ENCODE data around the gene CDK9.
"Not testable (repeated sequence)": the region's sequence is repeated elsewhere in the genome, so short reads cannot be mapped to it uniquely, and the experiment has no call there.

Gene CDK9

GRCh38 chr9:127780909-127781308, 4.9 kb upstream of the CDK9 start:
- not testable (repeated sequence) for DNase-seq

DNA sequence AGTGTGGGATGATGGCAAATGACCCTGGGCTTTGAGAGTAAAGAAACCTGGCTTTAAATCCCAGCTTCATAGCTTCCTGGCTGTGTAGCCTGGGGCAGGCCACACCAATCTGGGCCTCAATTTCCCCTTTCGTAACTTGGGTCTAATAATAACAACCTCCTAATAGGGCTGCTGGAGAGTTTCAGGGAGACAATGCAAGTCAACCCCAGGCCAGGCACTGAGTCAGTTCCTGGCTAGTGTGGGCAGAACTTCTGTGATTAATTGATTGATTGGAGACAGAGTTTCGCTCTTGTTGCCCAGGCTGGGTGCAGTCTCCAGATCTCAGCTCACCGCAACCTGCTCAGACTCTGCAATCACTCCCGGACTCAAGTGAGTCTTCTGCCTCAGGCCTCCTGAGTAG, 4.0 kb upstream of the CDK9 start:
- DNase-seq, result no peak

DNA sequence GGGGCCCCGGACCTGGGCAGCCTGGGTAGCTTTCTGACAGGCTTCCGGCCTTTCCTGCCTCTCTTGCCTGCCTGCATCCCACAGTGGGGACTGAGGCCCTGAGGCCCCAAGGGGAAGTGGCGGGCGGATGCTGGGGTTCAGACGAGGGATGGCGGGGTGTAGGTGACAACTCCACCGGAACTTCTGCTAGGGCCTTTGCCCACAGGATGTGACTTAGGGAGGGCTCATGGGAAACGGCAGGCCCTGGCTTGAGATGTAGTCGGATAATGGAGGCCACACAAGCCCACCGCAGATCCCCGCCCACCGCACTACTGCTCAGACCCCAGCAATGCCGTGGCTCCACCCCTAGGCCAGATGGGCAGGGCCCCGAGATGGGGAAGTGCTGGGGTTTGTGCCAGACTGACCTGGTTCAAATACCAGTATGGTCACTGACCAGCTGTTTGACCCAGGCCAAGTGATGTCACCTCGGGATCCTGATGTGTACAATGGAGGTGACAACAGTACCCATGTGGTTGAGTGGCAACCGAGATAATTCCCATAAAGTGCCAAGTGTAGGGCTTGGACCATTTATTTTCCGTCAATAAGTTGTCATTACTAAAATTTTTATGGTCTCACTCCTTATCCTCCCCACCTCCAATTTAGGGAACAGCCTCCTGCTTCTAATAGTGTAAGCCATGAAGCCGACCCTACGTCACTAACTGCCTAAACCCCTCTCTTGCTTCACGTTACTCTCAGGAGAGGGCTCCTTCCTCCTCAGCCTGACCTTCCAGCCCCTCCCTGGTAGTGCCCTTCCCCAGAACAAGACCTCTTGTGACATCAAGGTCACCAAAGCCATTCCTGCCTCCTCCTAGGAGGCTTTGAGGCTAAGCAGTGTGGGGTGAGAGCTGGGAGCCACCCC, 2.5 kb upstream of the CDK9 start:
- DNase-seq, result no peak

DNA sequence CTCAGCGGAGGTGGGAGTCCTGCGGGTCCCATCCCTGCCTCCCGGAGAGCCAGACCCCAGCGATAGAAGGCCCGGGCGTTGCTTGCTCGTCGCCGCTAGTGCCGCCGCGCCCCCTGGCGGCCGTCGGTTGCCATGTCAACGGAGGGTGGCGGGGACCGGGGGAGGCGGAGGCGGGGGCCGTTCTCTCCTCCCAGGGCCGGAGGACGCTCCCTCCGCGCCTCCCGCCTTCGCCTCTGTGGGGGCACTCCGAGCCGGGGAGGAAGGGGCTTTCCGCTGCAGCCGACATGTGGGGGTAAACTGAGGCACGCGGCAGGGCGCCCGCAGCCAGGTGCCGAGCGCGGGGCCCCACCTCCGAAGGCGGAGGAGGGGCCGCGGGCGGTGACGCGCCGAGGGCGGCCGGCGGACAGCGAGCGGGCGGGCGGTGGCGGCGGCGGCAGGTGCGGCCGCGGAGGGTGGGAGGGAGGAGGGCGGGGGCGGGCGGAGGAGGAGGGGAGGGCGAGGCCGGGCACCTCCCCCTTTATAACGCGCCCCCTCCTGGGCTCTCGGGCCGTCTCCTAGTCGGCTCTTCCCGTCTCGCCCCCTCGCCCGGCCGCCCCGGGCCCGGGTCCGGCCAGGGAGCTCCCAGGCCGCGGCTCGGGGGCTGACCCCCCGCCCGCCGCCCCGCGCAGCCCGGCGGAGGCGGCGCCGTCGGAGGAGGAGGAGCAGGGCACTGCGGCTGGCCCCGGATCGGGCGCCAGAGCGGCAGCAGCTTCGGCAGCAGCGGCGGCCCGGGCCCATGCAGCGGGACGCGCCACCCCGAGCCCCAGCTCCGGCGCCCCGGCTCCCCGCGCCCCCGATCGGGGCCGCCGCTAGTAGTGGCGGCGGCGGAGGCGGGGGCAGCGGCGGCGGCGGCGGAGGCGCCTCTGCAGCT, 556 bp upstream of the CDK9 start:
- peak; percentile 73 to 81 for DNase-seq

GRCh38 chr9:127786773-127787104, 905 bp downstream of the CDK9 start:
- no peak for DNase-seq

GRCh38 chr9:127788337-127789011, 2.6 kb downstream of the CDK9 start:
- DNase-seq, result no peak

DNA sequence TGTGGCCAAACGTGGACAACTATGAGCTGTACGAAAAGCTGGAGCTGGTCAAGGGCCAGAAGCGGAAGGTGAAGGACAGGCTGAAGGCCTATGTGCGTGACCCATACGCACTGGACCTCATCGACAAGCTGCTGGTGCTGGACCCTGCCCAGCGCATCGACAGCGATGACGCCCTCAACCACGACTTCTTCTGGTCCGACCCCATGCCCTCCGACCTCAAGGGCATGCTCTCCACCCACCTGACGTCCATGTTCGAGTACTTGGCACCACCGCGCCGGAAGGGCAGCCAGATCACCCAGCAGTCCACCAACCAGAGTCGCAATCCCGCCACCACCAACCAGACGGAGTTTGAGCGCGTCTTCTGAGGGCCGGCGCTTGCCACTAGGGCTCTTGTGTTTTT, 3.3 kb downstream of the CDK9 start:
- DNase-seq, result no peak

- DNase-seq, result no peak
These were observed 4.4 kb downstream of the CDK9 start for GRCh38 chr9:127790094-127790855.

DNA sequence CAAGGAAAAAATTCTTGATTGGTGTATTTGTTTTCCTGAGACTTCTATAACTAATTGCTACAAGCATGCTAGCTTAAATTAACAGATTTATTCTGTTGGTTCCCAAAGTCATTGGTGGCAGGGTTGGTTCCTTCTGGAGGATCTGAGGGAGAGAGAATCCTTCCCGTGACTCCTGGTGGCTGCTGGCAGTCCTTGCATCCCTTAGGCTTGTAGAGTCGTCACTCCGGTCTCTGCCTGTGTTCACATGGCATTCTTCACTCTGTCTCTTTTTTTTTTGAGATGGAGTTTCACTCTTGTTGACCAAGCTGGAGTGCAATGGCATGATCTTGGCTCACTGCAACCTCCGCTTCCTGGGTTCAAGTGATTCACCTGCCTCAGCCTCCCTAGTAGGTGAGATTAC, 5.3 kb downstream of the CDK9 start:
- no peak for DNase-seq

- DNase-seq, result no peak
These were observed 6.7 kb downstream of the CDK9 start for GRCh38 chr9:127792417-127793031.

- DNase-seq, result no peak
These were observed 7.4 kb downstream of the CDK9 start for GRCh38 chr9:127793093-127793708.

DNA sequence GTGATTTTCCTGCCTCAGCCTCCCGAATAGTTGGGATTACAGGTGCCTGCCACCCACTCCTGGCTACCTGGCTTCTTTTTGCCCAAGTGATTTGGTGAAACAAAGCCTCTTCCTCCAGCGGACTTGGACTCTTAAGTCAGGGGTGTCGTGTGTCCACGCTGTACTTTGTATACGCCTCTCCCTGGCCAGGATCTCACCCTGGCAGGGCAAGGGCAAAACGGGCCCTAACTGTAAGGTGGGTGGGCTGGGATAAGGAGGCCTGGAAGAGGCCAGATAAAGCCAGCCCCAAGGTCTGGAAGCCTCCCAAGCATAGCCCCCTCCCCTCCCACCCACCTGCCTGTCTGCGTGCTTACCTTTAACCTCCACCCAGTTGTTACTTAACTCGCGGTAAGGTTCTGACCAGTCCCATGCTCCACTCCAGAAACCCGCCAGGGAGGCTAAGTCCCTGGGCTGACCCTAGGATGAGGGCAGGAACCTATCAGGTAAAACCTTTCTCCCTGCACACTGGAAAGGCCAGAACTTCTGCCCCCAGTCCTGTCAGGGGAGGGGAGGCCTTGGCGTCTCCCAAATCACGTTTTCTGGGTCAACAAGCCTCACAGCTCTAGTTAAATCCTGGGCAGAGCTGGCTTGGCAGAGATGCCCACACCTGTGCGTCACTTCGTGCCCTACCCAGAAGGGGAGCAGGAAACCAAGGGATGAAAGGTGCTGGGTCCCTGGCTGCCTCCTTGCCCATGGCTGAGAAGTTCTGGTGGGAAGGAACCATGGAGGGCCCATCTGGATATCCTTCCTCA, 8.4 kb downstream of the CDK9 start:
- DNase-seq, result no peak

DNA sequence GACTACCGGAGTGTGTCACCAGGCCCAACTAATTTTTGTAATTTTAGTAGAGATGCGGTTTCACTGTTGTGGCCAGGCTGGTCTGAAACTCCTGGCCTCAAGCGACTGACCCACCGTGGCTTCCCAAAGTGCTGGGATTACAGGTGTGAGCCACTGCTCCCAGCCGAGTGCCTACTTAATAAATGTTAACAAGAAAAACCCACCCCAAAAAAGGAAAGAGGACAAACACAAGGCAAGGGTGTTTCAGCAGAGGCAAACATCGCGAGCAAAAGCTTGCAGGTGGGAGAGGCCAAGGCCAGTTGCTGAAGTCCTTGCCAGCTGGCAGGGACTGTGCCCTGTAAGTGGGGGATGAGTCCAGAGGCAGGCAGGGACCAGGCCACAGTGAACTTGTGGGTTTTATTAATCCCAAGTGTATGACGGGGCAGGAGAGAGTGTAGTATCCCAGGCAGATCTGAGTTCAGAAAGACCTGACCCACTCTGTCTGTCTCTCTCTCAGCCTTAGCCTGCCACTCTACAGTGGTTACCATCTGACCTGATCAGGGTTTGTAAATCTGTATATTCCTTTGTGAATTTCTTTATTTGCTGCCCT, 10.5 kb downstream of the CDK9 start:
- DNase-seq, result no peak

DNA sequence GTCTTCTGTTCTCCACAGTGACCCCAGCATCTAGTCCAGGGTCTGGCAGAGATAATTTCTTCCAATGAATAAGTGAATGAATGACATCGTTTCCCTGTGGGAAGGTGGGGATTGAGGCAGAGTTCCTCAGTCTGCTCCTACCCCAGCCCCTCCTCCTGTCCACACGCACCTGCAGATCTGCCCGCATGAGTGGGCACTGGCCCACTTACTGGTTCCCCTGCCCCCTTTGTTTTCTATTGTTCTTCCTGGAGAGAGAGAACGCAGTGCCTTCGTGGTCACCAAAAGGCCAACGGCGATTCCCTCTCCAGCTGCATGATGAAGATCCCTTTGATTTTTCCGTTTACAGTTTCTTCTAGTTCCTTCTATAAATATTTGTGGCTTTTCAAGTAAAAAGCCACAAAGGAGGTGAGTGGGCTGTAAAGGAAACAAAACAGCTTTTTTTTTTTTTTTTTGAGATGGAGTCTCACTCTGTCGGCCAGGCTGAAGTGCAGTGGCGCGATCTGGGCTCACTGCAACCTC, 11.1 kb downstream of the CDK9 start:
- no peak for DNase-seq

DNA sequence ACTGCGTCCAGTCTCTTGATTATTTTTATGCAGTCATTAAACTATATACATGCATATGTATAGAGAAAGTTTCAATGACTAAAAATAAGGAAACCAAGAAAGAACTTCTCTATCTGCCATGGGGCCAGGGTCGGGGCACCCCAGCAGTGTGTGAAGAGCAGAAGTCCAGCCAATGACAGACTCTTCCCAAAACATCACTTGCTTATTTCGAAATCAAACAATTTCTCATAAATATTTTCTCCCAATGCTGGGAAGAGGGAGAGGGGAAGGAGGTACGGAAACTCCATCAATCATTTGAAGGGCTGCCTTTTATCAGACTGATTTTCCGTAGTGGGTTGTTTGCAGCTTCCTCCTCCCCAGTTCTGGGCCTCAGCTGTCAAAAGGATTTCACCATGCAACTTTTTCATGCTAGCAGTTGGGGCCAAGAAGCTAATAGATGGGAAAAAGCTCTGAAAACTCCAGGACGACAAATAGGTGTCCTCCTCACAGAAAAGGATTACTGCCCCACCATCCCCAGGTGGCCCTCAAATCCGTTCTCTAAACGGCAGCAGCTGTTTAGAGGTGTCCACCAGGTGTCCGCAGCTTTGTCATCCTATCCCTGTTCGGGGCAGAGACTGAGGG, 16.2 kb downstream of the CDK9 start:
- no peak for DNase-seq

- DNase-seq, result peak; percentile 74 to 85
These were observed 17.0 kb downstream of the CDK9 start, which contains the start of gene FPGS for GRCh38 chr9:127802576-127803443. Gene FPGS, plus strand, starts transcription at chr9:127802882. Its CDS starts 43 bp downstream, at chr9:127802925.

GRCh38 chr9:127803507-127804352, 17.9 kb downstream of the CDK9 start:
- DNase-seq, result no peak
